ENCODE results near the gene COMMD3. TPM values are rescaled to one million over a fixed set of nuclear protein-coding genes. Genes with fewer than 3 reads are reported as not detected.
A peak's percentile ranks its signal among the peaks of the same experiment; 100 is the strongest.

The COMMD3 gene
- total RNA-seq, 1 experiment from 2014 or later: 2.6 TPM

DNA sequence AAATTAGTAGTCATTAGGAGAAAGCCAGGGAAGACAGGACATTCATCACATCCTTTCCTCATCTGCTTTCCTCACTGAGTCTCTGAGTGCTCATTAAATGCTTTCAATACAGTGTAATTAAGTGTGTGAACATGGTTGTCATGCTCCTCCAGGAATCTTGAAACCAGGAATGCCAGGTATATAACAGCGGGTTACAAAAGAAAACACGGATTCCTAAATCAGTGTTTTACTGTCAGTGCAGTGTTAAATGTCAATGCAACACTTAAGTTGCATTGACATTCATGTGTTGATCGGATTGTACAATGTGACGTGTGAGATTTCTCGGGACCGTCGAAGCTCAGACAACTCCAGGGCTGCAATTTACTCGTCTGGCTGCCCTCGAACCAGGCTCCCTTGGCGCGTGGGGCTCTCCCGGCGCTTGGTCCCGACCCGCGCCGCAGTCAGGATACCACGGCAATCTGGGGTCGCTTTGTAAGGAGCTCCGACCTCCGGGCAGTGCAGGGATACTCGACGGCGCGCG is 28.7 kb downstream of the COMMD3 start (continued):
- TF ChIP-seq, protein P1, sequence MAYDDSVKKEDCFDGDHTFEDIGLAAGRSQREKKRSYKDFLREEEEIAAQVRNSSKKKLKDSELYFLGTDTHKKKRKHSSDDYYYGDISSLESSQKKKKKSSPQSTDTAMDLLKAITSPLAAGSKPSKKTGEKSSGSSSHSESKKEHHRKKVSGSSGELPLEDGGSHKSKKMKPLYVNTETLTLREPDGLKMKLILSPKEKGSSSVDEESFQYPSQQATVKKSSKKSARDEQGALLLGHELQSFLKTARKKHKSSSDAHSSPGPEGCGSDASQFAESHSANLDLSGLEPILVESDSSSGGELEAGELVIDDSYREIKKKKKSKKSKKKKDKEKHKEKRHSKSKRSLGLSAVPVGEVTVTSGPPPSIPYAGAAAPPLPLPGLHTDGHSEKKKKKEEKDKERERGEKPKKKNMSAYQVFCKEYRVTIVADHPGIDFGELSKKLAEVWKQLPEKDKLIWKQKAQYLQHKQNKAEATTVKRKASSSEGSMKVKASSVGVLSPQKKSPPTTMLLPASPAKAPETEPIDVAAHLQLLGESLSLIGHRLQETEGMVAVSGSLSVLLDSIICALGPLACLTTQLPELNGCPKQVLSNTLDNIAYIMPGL (CRISPR knock-in tag; IDR thresholded peaks at IDR 0.05): no peak
- TF ChIP-seq RELA (CRISPR knock-in tag; IDR thresholded peaks at IDR 0.05; ENCODE audit: borderline replicate concordance): no peak

DNA sequence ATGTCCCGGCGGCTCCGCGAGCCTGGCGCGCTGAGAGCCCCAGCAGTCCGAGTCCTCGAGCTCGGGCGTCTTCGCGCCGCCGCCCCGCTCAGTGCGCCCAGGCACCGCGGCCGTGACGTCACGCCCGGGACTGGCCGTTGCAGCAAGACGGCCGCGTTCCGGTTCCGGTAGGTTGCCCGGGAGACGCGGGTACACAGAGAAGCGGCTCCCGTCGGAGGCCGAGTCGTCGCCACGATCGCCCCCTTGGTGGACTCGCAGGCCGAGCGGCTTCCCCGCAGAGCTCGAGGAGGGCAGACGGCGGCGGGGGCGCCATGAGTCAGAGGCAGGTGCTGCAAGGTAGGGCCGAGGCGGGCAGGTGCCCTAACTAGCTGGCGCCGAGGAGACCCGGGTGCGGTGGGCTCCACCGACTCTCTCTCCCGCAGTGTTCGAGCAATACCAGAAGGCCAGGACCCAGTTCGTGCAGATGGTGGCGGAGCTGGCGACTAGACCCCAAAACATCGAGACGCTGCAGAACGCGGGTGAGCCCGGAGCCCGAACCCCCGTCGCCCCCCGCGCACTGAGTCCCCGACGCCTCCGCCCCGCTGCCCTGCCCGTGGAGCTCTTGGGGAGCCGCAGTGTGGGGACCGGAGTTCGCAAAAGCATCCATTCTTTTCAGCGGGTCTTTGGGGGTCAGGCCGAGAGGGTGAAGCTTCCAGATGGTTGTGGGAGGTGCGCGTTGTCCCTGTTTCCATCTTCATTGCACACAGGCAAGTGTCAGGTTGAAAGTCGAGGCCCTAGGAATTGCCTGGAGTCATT is 29.3 kb downstream of the COMMD3 start, which contains the start of gene SPAG6:
TSS of gene SPAG6 (plus strand) at position 196 of the 795 bp plus-strand sequence. CDS start at position 312, 116 bp downstream.
- peak; percentile 59 for ATAC-seq
- peak; percentile 86 for DNase-seq (ENCODE audit: low spot score)
- Mint-ChIP-seq H3K4me3 (peak within 1 kb of the TSS; percentile 69), H3K27ac (no peak within 1 kb of the TSS), H3K27me3 (ENCODE audit: low read depth) (peaks cover 92% of the 10 kb centered on the region), H3K9me3 (no peaks in the 10 kb centered on the region), H3K4me1 (peaks cover 7% of the 10 kb centered on the region; the same call in 1 of the 2 replicates), H3K36me3 (no peaks in the 10 kb centered on the region)
- ChIA-PET POLR2A (interaction anchor here (0.8 to 1.4 kb wide), 2 partner anchors 29 to 41 kb away, joined by 3 to 6 read pairs; partner anchors contain the start of gene COMMD3), CTCF (interaction anchor here (1.1 to 1.5 kb wide), 3 partner anchors 92 to 352 kb away, joined by 3 to 4 read pairs (median 3); no protein-coding TSS in a partner anchor)
- TF ChIP-seq, protein P2, sequence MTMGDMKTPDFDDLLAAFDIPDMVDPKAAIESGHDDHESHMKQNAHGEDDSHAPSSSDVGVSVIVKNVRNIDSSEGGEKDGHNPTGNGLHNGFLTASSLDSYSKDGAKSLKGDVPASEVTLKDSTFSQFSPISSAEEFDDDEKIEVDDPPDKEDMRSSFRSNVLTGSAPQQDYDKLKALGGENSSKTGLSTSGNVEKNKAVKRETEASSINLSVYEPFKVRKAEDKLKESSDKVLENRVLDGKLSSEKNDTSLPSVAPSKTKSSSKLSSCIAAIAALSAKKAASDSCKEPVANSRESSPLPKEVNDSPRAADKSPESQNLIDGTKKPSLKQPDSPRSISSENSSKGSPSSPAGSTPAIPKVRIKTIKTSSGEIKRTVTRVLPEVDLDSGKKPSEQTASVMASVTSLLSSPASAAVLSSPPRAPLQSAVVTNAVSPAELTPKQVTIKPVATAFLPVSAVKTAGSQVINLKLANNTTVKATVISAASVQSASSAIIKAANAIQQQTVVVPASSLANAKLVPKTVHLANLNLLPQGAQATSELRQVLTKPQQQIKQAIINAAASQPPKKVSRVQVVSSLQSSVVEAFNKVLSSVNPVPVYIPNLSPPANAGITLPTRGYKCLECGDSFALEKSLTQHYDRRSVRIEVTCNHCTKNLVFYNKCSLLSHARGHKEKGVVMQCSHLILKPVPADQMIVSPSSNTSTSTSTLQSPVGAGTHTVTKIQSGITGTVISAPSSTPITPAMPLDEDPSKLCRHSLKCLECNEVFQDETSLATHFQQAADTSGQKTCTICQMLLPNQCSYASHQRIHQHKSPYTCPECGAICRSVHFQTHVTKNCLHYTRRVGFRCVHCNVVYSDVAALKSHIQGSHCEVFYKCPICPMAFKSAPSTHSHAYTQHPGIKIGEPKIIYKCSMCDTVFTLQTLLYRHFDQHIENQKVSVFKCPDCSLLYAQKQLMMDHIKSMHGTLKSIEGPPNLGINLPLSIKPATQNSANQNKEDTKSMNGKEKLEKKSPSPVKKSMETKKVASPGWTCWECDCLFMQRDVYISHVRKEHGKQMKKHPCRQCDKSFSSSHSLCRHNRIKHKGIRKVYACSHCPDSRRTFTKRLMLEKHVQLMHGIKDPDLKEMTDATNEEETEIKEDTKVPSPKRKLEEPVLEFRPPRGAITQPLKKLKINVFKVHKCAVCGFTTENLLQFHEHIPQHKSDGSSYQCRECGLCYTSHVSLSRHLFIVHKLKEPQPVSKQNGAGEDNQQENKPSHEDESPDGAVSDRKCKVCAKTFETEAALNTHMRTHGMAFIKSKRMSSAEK (CRISPR knock-in tag; IDR thresholded peaks at IDR 0.05; ENCODE audit: borderline replicate concordance): no peak
- TF ChIP-seq, protein P3, sequence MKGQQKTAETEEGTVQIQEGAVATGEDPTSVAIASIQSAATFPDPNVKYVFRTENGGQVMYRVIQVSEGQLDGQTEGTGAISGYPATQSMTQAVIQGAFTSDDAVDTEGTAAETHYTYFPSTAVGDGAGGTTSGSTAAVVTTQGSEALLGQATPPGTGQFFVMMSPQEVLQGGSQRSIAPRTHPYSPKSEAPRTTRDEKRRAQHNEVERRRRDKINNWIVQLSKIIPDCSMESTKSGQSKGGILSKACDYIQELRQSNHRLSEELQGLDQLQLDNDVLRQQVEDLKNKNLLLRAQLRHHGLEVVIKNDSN (CRISPR knock-in tag; IDR thresholded peaks at IDR 0.05): peak; percentile 61; the same call in 1 of the 2 replicates
- TF ChIP-seq ZNF671 (CRISPR knock-in tag; IDR thresholded peaks at IDR 0.05) (no peak), PRRX2 (CRISPR knock-in tag; IDR thresholded peaks at IDR 0.05) (no peak), ZBTB21 (CRISPR knock-in tag; IDR thresholded peaks at IDR 0.05; ENCODE audit: borderline replicate concordance) (peak; percentile 99), RELA (CRISPR knock-in tag; IDR thresholded peaks at IDR 0.05; ENCODE audit: borderline replicate concordance) (peak; percentile 81; the same call in 1 of the 2 replicates), JAZF1 (CRISPR knock-in tag; IDR thresholded peaks at IDR 0.05) (no peak), TEAD1 (CRISPR knock-in tag; IDR thresholded peaks at IDR 0.05) (peak; percentile 92), FOXJ3 (CRISPR knock-in tag; IDR thresholded peaks at IDR 0.05; ENCODE audit: borderline replicate concordance) (no peak), ZNF138 (CRISPR knock-in tag; conservative IDR thresholded peaks at IDR 0.05) (peak; percentile 84), HMGA2 (CRISPR knock-in tag; IDR thresholded peaks at IDR 0.05) (no peak), CREM (CRISPR knock-in tag; IDR thresholded peaks at IDR 0.05) (peak; percentile 93), EMX1 (CRISPR knock-in tag; IDR thresholded peaks at IDR 0.05) (no peak), FOXK1 (CRISPR knock-in tag; IDR thresholded peaks at IDR 0.05) (peak; percentile 78), KAT7 (CRISPR knock-in tag; IDR thresholded peaks at IDR 0.05; ENCODE audit: borderline replicate concordance) (peak; percentile 88; the same call in 1 of the 2 replicates), RORB (CRISPR knock-in tag; IDR thresholded peaks at IDR 0.05) (no peak)
- TF ChIP-seq, protein P4, sequence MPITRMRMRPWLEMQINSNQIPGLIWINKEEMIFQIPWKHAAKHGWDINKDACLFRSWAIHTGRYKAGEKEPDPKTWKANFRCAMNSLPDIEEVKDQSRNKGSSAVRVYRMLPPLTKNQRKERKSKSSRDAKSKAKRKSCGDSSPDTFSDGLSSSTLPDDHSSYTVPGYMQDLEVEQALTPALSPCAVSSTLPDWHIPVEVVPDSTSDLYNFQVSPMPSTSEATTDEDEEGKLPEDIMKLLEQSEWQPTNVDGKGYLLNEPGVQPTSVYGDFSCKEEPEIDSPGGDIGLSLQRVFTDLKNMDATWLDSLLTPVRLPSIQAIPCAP (CRISPR knock-in tag; IDR thresholded peaks at IDR 0.05): no peak
- TF ChIP-seq, protein P5, sequence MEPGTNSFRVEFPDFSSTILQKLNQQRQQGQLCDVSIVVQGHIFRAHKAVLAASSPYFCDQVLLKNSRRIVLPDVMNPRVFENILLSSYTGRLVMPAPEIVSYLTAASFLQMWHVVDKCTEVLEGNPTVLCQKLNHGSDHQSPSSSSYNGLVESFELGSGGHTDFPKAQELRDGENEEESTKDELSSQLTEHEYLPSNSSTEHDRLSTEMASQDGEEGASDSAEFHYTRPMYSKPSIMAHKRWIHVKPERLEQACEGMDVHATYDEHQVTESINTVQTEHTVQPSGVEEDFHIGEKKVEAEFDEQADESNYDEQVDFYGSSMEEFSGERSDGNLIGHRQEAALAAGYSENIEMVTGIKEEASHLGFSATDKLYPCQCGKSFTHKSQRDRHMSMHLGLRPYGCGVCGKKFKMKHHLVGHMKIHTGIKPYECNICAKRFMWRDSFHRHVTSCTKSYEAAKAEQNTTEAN (CRISPR knock-in tag; IDR thresholded peaks at IDR 0.05): peak; percentile 63; the same call in 1 of the 2 replicates
- TF ChIP-seq, protein P6, sequence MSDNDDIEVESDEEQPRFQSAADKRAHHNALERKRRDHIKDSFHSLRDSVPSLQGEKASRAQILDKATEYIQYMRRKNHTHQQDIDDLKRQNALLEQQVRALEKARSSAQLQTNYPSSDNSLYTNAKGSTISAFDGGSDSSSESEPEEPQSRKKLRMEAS (CRISPR knock-in tag; IDR thresholded peaks at IDR 0.05): peak; percentile 99
- TF ChIP-seq, protein P7, sequence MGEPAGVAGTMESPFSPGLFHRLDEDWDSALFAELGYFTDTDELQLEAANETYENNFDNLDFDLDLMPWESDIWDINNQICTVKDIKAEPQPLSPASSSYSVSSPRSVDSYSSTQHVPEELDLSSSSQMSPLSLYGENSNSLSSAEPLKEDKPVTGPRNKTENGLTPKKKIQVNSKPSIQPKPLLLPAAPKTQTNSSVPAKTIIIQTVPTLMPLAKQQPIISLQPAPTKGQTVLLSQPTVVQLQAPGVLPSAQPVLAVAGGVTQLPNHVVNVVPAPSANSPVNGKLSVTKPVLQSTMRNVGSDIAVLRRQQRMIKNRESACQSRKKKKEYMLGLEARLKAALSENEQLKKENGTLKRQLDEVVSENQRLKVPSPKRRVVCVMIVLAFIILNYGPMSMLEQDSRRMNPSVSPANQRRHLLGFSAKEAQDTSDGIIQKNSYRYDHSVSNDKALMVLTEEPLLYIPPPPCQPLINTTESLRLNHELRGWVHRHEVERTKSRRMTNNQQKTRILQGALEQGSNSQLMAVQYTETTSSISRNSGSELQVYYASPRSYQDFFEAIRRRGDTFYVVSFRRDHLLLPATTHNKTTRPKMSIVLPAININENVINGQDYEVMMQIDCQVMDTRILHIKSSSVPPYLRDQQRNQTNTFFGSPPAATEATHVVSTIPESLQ (CRISPR knock-in tag; IDR thresholded peaks at IDR 0.05): no peak
- TF ChIP-seq, protein P8, sequence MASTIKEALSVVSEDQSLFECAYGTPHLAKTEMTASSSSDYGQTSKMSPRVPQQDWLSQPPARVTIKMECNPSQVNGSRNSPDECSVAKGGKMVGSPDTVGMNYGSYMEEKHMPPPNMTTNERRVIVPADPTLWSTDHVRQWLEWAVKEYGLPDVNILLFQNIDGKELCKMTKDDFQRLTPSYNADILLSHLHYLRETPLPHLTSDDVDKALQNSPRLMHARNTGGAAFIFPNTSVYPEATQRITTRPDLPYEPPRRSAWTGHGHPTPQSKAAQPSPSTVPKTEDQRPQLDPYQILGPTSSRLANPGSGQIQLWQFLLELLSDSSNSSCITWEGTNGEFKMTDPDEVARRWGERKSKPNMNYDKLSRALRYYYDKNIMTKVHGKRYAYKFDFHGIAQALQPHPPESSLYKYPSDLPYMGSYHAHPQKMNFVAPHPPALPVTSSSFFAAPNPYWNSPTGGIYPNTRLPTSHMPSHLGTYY (CRISPR knock-in tag; IDR thresholded peaks at IDR 0.05): no peak
